ENCODE data around the gene XPO5.
"Not testable (repeated sequence)": the region's sequence is repeated elsewhere in the genome, so short reads cannot be mapped to it uniquely, and the experiment has no call there.

XPO5 gene

GRCh38 chr6:43559328-43559727 is 16.5 kb downstream of the XPO5 start:
- TF ChIP-seq, protein P1, sequence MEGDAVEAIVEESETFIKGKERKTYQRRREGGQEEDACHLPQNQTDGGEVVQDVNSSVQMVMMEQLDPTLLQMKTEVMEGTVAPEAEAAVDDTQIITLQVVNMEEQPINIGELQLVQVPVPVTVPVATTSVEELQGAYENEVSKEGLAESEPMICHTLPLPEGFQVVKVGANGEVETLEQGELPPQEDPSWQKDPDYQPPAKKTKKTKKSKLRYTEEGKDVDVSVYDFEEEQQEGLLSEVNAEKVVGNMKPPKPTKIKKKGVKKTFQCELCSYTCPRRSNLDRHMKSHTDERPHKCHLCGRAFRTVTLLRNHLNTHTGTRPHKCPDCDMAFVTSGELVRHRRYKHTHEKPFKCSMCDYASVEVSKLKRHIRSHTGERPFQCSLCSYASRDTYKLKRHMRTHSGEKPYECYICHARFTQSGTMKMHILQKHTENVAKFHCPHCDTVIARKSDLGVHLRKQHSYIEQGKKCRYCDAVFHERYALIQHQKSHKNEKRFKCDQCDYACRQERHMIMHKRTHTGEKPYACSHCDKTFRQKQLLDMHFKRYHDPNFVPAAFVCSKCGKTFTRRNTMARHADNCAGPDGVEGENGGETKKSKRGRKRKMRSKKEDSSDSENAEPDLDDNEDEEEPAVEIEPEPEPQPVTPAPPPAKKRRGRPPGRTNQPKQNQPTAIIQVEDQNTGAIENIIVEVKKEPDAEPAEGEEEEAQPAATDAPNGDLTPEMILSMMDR (IDR thresholded peaks at IDR 0.05; ENCODE audit: insufficient read depth, low read length, poor library complexity, severe bottlenecking): no peak
- H3K4me3 ChIP-seq (replicated peaks; ENCODE audit: low read depth, low read length): no peak overlapping the region
- peaks cover 18% of the 10 kb centered on the region for H3K36me3 ChIP-seq (ENCODE audit: control insufficient read depth, insufficient read depth, low read length)
- DNase-seq (ENCODE audit: extremely low read depth, insufficient read length): no peak
- H3K27me3 ChIP-seq (replicated peaks; ENCODE audit: control insufficient read depth, insufficient read depth, low read length): no peaks in the 10 kb centered on the region

DNA sequence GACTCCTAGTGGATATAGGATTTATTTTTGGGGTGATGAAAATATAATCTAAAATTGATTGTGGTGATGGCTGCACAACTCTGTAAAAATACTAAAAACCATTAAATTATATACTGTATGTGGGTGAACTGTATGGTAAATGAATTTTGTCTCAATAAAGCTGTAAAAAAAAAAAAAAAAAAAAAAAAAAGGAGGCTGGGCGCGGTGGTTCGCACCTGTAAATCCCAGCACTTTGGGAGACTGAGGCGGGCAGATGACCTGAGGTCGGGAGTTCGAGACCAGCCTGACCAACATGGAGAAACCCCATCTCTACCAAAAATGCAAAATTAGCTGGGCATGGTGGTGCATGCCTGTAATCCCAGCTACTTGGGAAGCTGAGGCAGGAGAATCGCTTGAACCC is 18.2 kb downstream of the XPO5 start:
- peaks cover 16% of the 10 kb centered on the region for H3K36me3 ChIP-seq (ENCODE audit: control insufficient read depth, insufficient read depth, low read length)
- H3K27me3 ChIP-seq (replicated peaks; ENCODE audit: control insufficient read depth, insufficient read depth, low read length); DNase-seq (ENCODE audit: extremely low read depth, insufficient read length); H3K4me3 ChIP-seq (replicated peaks; ENCODE audit: low read depth, low read length): not testable (repeated sequence)

DNA sequence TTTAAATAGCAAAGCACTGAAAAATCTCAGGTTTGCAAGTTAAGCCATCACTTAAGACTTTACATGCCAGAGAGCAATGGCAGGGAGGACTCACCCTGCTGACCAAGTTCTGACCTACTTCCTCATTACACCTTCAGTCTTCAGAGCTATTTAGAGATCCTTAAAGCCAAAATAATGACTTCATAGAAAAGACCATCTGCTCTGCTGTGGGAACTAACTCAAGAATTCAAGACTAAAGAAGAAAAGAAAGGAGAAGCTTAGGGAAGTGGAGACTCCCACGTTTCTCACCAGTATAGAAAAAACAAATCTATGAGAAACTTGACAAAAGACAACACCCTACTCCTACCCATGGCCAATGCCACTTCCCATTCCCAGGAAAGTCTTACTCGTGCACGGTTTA is 28.6 kb downstream of the XPO5 start:
- H3K27me3 ChIP-seq (replicated peaks; ENCODE audit: control insufficient read depth, insufficient read depth, low read length): no peaks in the 10 kb centered on the region
- peaks cover 18% of the 10 kb centered on the region for H3K36me3 ChIP-seq (ENCODE audit: control insufficient read depth, insufficient read depth, low read length)
- TF ChIP-seq, protein P1 (IDR thresholded peaks at IDR 0.05; ENCODE audit: insufficient read depth, low read length, poor library complexity, severe bottlenecking): no peak
- H3K4me3 ChIP-seq (replicated peaks; ENCODE audit: low read depth, low read length): no peak overlapping the region
- no peak for DNase-seq (ENCODE audit: extremely low read depth, insufficient read length)

DNA sequence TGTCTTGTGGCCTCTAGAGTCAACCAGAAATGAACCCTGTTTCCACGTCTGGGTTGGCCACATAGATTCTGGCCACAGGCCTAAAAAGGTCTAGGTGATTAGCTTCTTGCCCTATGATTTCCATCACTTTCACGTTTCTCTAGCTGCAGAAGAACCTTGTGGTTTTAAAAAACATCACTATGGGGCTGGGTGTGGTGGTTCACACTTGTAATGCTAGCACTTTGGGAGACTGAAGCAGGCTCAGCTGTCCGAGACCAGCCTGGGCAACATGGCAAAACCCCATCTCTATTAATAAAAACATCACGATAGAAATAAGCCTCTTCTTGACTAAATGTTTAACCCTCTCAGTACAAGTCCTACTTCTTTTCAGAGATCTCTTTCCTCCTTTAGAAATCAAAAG is 31.4 kb downstream of the XPO5 start:
- no peaks in the 10 kb centered on the region for H3K27me3 ChIP-seq (replicated peaks; ENCODE audit: control insufficient read depth, insufficient read depth, low read length)
- no peak for DNase-seq (ENCODE audit: extremely low read depth, insufficient read length)
- no peak overlapping the region for H3K4me3 ChIP-seq (replicated peaks; ENCODE audit: low read depth, low read length)
- H3K36me3 ChIP-seq (ENCODE audit: control insufficient read depth, insufficient read depth, low read length): peaks cover 12% of the 10 kb centered on the region
- TF ChIP-seq, protein P1 (IDR thresholded peaks at IDR 0.05; ENCODE audit: insufficient read depth, low read length, poor library complexity, severe bottlenecking): no peak

- peak; percentile 37 for DNase-seq (ENCODE audit: extremely low read depth, insufficient read length)
- TF ChIP-seq, protein P1 (IDR thresholded peaks at IDR 0.05; ENCODE audit: insufficient read depth, low read length, poor library complexity, severe bottlenecking): no peak
- Histone ChIP-seq H3K4me3 (replicated peaks; ENCODE audit: low read depth, low read length) (no peak overlapping the region), H3K27me3 (replicated peaks; ENCODE audit: control insufficient read depth, insufficient read depth, low read length) (no peaks in the 10 kb centered on the region), H3K36me3 (ENCODE audit: control insufficient read depth, insufficient read depth, low read length) (peaks cover 3% of the 10 kb centered on the region)
Observed at GRCh38 chr6:43541774-43542471, 33.9 kb downstream of the XPO5 start.

DNA sequence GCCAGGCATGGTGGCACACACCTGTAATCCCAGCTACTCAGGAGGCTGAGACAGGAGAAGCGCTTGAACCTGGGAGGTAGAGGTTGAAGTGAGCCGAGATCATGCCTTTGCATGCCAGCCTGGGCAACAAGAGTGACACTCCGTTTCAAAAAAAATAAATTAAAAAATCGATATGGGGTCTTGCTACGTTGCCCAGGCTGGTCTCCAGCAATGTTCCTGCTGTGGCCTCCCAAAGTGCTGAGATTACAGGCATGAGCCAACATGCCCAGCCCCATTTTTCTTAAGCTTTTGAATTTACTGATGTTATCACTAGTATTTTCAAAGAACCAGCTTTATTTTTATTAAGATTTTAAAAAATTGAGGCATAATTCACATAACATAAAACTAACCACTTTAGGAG is 35.3 kb downstream of the XPO5 start:
- H3K4me3 ChIP-seq (replicated peaks; ENCODE audit: low read depth, low read length): no peak overlapping the region
- no peak for DNase-seq (ENCODE audit: extremely low read depth, insufficient read length)
- no peaks in the 10 kb centered on the region for H3K27me3 ChIP-seq (replicated peaks; ENCODE audit: control insufficient read depth, insufficient read depth, low read length)
- peaks cover 3% of the 10 kb centered on the region for H3K36me3 ChIP-seq (ENCODE audit: control insufficient read depth, insufficient read depth, low read length)
- TF ChIP-seq, protein P1 (IDR thresholded peaks at IDR 0.05; ENCODE audit: insufficient read depth, low read length, poor library complexity, severe bottlenecking): no peak

DNA sequence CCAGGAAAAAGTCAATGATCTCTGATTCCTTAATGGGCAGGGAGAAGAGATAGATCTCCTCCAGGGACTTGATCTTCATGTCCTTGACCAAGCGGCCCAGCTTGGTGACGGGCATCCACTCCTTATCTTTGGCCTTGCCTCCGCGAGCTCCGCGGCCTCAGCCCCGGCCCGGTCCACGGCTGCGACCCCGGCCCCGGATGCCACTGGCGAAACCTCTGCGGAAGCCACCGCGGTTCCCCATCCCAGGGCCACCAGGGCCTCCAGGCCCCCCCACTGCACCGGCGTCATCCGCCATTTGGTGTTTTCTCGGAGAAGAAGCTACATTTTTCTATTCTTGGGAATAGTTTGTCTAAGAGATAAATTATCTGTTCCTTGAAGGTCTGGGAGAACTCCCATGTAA is 36.4 kb downstream of the XPO5 start:
- H3K36me3 ChIP-seq (ENCODE audit: control insufficient read depth, insufficient read depth, low read length); DNase-seq (ENCODE audit: extremely low read depth, insufficient read length); H3K27me3 ChIP-seq (replicated peaks; ENCODE audit: control insufficient read depth, insufficient read depth, low read length); H3K4me3 ChIP-seq (replicated peaks; ENCODE audit: low read depth, low read length): not testable (repeated sequence)

- H3K27me3 ChIP-seq (replicated peaks; ENCODE audit: control insufficient read depth, insufficient read depth, low read length); H3K36me3 ChIP-seq (ENCODE audit: control insufficient read depth, insufficient read depth, low read length); H3K4me3 ChIP-seq (replicated peaks; ENCODE audit: low read depth, low read length); DNase-seq (ENCODE audit: extremely low read depth, insufficient read length): not testable (repeated sequence)
Observed at GRCh38 chr6:43538986-43539385, 36.9 kb downstream of the XPO5 start.

All from GM06990 (cell line).